Suppressor macrophage (primary cell): ENCODE data around the gene SLIT1.

ENCODE experiments used
- DNase-seq, 4 experiments: peaks; one replicate each; pipeline ENCODE4 v3.0.0-alpha.2; 2020 to 2022

Gene SLIT1

DNA sequence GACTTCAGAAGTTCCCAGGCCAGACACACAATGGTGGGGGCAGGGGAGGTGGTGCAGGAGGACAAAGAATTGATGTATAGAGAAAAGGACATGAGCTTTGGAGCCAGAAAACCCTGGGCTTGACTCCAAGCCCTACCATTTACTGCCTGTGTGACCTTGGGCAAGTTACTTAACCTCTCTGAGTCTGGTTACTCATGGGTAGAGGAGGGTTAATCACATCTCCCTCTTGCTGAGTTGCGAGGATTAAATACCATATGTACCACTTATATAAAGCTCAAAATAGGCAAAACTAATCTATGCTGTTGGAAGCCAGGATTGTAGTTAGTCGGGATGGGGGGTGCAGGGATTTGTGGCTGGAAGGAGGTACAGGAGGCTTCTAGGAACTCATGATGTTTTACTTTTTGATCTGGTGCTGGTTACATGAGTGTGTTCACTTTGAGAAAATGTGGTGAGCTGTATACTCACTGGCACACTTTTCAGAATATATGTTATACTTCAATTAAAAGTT lies 106.8 kb downstream of the SLIT1 start:
- no peak for DNase-seq

DNA sequence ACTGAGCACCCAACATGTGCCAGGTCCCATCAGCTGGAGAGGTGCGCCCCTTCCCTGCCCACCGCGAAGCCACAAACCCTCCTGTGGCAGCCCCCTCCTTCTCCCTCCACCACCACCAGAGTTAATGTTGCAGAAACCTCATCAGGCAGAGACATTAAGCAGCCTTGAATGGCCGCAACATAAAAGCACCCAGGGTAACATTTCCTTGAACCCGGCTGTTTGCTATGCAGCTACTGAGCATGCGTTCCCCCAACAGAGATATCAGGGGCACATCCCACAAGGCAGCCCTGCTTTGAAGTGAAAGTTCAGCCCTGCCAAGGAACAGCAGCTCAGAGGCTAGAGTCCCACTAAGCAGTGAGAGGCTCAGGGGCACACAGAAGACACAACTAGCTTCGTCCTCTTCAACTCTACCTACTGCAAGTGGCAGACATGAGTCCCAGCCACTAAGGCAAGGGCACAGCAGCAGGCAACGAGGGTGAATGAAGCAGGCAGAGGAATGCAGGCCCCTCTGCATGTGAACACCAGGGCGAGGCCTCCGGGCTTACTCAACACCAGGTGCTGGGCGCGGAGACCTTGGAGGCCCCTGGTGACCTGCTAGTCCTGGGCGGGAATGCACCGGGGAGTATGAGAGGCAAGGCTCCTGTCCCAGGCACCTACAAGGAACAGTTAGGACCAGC lies 107.4 kb downstream of the SLIT1 start:
- no peak for DNase-seq

DNA sequence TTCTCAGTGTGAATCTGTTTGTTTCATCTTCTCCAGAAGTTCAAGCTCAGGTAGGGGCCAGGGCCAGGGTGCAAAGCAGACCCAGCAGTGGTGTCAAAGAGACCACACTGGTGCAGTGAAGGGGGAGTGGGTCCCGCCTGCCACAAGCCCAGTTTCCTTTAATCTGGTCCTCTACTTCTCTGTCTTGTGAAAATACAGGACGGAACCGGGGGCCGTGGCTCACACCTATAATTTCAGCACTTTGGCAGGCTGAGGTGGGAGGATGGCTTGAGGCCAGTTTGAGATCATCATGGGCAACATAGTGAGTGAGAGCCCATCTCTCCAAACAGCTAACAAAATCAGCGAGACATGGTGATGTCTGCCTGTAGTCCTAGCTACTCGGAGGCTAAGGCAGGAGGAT lies 109.0 kb downstream of the SLIT1 start:
- DNase-seq: no peak

DNA sequence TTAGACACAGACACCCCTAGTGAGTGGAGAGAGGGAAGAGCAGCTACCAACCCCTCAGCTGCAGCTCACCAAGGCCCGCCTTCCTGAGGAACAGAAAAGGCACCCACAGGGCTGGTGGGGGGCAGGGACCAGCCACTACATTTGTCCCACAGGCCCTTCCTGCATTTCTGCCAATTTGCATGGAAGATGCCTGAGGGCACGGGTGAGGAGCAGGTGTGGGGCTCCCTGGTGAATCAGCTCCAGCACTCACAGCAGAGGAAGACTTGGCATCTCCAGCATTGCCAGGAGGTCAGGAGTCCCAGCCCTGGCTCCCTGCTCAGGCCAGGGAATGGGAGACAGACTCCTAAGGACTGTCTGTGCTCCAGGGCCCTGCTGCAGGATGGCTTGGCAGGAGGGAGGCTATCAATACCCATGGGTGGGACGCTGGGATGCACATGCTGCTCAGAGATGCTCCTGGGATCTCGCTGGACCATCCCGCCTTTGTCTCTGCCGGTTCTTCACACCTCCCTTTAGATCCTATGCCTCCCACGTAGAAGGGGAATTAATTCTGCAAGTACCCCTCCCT lies 109.7 kb downstream of the SLIT1 start:
- no peak for DNase-seq

DNA sequence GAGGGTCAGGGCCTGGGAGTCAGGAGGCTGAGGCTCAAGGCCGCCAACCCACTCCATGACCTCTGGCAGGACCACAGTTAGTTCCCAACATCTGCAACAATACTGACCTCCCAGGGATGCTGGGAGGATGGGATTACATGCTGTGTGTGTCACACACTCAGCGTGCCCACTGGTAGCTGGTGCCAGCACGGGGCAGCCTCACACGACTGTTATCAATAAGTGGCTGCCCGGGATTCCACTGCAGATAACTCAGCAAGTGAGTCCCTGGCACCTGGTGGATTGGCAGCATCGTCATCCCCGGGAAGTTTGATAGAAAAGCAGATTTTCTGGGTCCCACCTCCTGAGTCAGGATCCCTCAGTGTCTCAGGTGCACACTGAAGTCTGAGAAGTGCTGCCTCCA lies 110.3 kb downstream of the SLIT1 start:
- no peak for DNase-seq

DNA sequence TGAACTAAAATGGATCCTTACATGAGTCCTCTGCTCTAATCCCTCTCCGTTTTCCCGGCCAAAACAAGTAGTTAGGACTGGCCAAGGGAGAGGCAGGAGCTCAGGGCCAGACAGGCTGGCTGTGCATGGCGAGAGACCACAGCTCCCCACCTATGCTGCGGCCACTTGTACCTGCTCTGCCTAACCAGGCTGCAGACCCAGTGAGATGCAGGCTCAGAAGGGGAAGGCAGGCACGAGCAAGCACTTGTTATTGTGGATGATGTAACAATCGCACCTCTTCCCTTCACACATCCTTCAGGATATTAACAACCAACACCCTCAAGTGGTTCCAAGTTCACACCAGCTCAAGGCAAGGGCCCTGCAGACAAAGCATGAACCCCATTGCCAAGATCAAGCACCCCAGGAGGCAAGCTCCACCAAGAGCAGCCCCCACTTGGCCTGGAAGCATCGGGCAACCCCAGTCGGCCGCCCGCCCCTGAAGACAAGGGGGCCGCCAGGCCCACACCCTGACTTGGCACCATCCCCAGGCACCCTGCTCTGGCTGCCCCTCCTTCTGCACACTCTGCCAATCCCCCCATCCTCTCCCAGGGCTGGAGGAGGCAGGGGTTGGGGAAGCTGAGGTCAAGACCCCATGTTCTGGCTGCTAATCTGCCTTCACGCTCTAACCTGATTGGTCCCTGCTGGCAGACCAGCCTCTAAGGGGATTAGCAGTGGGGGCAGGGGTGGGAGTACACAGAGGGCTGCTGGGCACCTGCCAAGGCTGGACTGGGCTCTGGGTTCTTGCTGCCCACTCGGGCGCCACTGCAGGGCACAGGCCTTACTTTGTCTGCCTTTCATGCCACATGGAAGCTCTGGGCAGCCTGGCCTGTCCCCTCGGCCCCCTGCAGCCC lies 111.3 kb downstream of the SLIT1 start:
- DNase-seq: no peak

DNA sequence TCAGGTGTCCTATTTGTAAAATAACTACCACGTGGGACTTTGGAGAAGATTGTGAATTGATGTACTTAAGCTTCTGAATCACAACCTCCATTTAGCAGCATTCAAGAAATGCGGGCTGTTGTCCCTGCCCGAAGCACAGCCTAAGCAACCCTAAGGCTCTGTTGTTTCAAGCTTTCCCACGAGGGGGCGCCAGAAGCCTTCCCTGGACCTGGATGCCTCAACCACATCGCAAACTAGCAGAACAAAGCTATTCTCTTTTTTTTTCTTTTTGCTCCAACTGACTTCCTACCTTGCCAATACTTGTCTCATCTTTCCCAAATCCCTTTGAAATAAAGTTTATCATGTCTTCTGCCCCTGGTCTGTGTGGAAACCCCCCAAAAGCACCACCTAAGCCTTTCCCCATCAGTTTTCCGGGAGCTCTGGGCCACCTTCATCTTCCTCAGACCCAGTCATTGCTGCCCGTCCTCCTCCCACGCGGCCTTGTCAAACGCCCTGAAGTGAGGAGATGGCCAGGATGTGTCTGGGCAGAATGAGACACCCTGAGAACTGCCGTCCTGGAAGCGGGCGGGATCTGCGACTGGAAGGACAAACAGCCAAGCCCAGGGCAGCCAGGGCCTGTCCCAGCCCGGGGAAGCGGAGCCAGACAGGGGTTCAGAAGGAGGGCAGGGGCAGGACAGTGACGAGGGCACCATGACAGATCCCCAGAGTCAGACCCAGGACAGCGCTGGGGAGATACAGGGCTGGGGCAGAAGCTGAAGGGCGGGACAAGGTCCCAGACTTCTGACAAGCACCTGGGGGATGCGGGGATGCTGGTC lies 112.7 kb downstream of the SLIT1 start:
- DNase-seq: peak; percentile 80 to 92 (median 88)

DNA sequence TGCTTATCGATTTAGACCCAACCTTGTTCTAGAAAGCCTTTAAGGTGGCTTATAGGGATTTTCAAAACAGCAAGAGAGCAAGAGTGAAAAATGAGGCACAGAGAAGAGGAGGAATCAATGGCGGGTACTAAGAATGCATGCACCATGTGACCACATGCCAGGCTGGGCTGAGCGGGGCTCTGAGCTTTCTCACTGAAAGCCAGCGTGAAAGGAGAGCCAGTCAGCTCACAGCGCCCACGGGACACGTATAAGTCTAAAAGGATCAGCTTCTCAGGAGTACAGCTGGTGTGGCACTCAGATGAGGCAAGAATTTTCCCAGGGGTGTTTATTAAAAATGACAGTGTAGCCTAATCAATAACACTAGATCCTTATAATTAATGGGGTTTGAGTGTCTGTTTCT lies 114.3 kb downstream of the SLIT1 start:
- DNase-seq: no peak

DNA sequence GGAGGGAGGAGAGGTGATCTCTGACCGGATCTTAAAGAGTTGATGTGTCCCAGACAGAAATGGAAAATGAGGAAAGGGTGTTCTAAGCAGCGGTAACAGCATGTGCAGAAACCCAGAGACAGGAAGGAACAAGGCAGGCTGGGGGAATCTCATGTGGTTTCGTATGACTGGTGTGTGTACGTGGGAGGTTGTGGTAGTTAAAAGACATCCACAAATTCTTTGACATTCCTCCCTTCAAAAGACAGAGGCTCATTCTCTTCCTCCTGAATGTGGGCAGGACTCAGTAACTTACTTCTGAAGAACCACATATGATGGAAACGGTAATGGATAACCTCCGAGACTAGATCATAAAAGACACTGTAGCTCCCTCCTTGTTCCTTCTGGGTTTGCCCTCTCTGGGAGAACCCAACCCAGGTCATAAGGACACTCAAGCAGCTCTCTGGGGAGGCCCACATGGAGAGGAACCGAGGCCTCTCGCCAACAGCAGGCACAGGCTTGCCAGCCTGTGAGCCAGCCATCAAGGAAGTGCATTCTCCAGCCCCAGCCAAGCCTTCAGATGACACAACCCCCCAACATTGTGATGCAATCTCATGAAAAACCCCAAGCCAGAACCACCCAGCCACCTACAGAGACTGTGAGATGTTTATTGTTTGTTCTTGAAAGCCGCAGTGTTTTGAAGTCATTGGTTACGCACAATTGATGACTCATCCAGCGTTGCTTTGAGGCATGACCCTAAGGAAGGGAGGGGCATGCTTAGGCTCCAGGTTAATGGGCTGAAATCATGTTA lies 116.0 kb downstream of the SLIT1 start:
- peak in 3 of 4 experiments; percentile 32 to 47 (median 33) for DNase-seq

DNA sequence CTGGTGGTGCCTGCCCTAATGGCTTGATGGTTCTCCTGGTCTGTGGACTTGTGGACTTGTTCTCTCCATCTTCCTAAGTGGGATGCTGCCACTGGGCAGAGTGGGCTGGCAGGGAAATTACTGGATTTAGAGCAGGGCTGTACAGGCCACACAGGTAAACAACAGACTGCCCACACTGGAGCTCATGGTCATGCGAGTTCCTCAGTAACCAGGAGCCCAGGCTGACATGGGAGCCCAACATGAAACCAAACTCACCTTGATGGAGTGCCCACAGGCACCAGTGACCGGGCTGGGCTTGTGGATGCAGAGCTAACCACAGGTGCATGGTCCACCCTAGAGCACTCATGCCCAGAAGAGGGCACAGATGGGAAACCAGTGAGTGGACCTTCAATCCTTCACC lies 116.7 kb downstream of the SLIT1 start:
- DNase-seq: no peak

DNA sequence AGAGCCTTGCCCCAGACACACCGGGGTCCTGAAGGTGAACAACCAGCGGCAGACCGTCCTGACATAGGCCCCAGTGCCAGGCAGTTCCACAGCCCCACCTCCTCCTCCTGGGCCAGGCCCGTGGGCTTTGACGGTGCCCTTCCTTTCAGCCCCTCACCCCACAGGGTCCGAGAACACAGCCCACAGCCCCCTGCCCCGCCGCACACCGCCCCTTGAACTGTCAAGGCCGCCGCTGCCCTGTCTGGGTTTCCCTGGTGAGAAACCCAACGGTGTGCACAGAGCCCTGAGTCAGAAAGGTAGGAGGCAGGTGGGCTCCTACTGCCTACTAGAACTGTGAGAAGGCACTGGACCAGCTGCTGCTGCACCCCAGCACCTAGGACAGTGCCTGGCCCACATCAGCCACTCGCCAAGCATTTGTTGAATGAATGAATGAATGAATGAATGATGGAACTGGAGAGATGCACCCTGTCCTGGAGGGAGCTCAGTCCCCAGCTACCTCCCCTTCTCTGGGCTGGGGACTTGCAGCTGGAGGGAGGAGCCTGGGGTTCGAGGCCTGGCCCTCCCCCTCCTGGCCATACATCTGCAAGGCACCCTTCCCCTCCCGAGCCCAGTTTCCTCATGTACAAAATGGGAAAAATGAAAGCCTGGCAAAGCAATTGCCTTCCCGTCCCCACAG lies 117.9 kb downstream of the SLIT1 start:
- no peak for DNase-seq

DNA sequence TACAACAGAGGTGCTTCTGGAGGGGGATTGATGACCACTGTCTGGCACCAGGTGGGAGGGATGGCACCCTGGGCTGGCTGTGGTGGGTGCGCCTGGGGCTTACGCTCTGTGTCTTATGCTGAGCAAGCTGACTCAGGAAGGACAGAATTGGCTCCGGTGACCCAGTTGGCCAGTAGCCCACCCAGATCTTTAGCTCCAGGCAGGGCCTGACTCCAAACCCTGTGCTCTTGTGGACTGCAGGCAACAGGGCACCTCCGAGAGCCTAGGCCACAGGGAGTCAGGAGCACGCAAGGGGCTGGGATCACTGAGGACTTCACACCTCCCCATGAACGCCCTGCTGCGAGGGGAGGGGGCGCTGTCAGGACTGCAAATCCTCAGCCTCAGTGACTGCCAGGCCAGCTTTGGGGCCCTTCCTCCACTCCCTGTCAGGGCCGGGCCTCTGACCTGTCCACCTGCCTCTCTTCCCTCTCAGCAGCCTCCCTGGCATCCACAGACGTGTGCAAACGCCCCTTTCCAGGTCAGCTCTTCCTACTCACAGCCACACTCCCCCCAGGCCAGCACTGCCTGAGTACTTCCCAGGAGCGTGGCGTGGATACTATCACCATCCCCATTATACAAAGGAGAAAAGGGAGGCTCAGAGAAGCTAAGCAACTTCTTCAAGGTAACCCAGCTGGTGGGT lies 118.7 kb downstream of the SLIT1 start:
- no peak for DNase-seq

DNA sequence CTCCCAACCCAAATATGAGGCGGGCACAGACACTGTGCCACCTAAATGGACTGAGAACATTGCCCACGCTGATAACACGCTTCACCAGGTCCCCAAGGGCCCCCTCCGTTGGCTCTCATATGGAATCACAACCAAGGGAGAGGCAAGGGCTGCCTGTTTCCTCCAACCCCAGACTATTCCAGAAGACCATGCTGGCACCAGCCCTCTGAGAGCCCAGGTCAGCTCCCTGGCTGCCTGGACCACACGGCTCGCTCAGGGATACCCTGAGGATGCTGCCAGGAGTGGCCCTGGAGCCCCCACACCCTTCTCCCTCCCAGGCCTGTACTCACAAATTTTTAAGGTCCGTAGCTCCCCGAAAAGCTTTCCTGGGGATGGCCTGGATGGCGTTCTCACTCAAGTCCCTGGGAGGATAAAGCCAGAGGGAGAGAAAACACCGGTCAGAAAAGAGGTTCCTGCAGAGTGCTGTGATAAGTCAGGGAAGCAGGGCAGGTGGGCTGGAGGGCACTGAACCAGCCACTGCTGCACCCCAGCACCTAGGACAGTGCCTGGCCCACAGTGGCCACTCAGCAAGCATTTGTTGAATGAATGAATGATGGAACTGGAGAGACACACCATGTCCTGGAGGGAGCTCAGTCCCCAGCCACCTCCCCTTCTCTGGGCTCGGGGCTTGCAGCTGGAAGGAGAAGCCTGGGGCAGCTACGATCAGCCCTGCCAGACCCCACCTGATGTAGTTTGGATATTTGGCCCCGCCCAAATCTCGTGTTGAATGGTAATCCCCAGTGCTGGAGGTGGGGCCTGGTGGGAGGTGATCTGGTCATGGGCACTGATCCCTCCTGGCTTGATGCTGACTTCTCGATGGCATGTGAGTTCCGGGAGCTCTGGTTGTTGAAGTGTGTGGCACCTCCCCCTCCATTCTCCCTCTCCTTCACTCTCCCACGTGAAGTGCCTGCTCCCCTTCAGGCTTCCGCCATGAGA lies 119.8 kb downstream of the SLIT1 start:
- DNase-seq: no peak

DNA sequence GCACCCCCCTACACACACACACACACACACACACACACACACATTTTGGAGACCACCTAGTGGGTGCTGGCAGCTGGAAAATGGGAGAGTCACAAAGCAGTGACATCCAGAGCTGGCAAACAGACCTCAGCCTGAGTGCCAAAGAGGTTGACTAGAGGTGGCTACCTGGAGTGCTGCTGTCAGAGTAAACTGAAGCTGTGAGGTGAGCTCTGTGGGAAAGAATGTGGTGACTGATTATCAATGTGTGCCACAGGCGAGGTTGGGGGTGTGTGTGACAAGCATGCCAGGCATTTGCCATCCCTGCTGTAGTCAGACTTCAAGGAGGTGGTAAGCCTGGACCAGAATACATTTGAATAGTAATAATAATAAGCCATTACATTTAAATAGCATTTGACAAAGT lies 120.6 kb downstream of the SLIT1 start:
- no peak for DNase-seq

DNA sequence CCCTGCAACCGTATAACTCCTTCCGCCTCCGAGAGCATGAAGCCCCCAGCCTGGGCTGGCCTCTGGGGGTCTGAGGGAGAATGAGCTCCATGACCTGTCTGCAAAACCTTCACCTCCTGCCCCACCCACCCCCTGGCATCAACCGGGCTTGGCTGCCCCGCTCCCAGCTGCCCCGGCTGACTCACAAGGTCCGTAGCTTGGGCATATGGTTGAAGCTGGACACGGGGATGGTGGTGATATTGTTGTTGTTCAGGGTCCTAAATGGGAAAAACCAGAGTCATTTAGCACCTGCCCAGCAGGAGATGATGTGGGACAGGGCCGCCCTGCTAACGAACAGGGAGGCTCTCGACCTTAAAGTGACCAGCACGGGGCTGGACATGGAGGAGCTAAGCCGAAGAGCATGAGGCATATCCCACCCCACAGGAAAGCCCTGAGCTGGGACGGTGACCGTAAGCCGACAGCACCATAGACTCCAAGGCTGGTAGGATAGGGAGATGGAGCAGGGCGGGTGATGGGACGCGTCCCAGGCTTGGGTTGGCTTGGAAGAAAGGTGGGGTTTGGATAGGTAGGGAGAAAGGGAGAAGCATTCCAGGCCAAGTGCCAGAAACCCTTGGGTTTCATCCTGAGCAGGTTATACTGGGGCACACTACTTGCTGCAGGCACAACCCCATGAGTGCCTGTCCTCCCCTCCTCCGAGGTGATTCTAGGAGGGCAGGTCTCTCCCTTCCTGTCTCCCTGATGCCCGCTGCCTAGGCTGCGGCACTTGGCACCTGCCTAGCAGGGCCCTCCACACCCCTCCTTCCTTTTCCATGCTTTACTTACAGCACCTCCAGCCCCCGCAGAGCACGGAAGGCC lies 121.5 kb downstream of the SLIT1 start:
- no peak for DNase-seq

DNA sequence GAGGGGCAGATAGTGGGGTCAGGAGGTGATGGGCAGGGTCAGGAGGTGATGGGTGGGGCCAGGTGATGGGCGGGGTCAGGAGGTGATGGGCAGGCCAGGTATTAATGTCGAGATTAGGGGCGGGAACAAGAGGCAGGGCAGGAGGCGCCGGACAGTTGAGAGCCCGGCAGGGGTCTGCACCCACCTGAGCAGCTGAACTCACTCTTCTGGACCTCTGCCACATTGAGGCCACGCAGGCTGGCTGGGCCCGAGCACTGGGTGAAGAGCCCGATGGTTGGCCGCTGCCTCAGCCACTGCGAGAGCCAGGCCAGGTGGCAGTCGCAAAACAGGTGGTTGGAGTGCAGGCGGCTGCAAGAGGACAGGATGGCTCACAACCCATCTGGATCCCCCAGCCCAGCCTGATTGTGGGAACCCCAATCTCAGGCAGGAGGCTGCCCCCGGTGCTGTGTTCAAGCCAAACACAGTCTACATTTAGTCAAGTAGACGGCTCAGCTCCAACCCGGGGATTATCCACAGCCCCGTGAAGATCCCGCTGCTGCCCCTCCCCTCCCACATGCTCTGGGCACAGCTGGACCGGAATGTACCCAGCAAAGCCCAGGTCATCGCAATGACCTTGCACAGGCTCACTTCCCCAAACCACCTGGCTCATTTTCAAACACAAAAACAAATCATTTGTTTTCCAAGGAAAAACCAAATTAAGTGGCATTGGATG lies 122.3 kb downstream of the SLIT1 start:
- DNase-seq: no peak

DNA sequence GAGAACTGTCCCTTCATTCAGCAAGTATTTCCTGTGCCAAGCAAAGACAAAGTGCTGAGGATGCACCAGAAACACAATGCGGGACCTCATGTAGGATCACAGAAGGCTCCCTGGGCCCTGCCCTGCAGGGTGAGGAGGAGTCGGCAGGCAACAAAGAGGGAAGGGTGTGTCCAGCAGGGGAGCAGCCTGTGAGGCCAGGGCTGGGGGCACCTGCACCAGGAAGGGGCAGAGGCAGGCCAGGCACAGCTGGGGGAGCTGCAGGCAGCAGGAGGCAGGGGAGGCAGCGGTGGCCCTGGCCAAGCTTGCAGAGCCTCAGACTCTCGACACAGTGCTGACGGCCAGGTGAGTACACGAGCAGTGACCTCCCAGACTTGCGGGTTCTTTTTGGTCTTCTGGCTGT lies 123.3 kb downstream of the SLIT1 start:
- DNase-seq: no peak

DNA sequence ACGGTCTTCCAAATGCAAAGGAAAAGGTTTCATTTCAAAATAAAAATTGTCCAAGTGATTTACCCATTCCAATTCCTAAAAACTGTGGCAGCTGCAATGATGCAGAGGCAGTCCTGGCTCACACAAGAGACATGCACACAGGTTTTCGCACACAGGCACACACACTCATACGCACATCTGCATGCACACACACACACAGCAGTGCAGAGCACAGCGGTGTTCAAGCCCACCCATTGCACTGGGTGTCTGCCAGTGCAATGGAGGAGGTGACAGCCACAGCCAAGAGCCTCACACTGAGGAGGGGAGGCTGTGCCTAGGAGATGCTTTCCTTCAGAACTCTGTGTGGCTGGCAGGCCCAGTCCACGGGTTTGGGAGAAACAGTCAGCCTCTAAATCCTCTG lies 123.7 kb downstream of the SLIT1 start:
- DNase-seq: no peak
